HG03342 (cell line): ENCODE data around the gene PMVK.
"Not testable (repeated sequence)": the region's sequence is repeated elsewhere in the genome, so short reads cannot be mapped to it uniquely, and the experiment has no call there.

Experiments used
- ATAC-seq: cut with Tn5 transposase; IDR thresholded peaks from one replicate; pipeline ENCODE4 v1.9.1; 2021; ENCODE audit warnings: mild to moderate bottlenecking, moderate library complexity; ENCODE audit not compliant: unreplicated experiment

Gene PMVK

GRCh38 chr1:154936555-154937084 is at the start of gene PMVK:
PMVK (minus strand) TSS chr1:154936719; CDS start chr1:154936685, 34 bp downstream.
- ATAC-seq, result peak; percentile 68

GRCh38 chr1:154983776-154984466 is 47.4 kb upstream of the PMVK start:
- no peak for ATAC-seq

GRCh38 chr1:154982897-154983648 is 46.6 kb upstream of the PMVK start, which contains the start of gene FLAD1:
FLAD1 (plus strand) TSS chr1:154983344; CDS start chr1:154983695, 351 bp downstream.
- ATAC-seq, result peak; percentile 98

- ATAC-seq, result no peak
Observed at GRCh38 chr1:154982341-154982740, 45.8 kb upstream of the PMVK start.

GRCh38 chr1:154978360-154978759 is 41.8 kb upstream of the PMVK start:
- no peak for ATAC-seq

GRCh38 chr1:154977762-154978161 is 41.2 kb upstream of the PMVK start:
- not testable (repeated sequence) for ATAC-seq

GRCh38 chr1:154975409-154976059 is 39.0 kb upstream of the PMVK start:
- ATAC-seq, result no peak

- peak; percentile 29 for ATAC-seq
Observed at GRCh38 chr1:154974808-154975408, 38.4 kb upstream of the PMVK start.

GRCh38 chr1:154974102-154974807 is 37.7 kb upstream of the PMVK start, which contains the start of gene CKS1B:
CKS1B (plus strand) TSS chr1:154974681; CDS start chr1:154974746, 65 bp downstream.
- peak; percentile 71 for ATAC-seq

- ATAC-seq, result peak; percentile 15
Observed at GRCh38 chr1:154973344-154974101, 37.0 kb upstream of the PMVK start.

- ATAC-seq, result no peak
Observed at GRCh38 chr1:154972517-154973343, 36.2 kb upstream of the PMVK start.

- ATAC-seq, result no peak
Observed at GRCh38 chr1:154972213-154972516, 35.6 kb upstream of the PMVK start.

GRCh38 chr1:154971341-154971998 is 35.0 kb upstream of the PMVK start:
- no peak for ATAC-seq

- ATAC-seq, result peak; percentile 27
Observed at GRCh38 chr1:154970631-154971340, 34.3 kb upstream of the PMVK start, which contains the start of gene SHC1. SHC1 (minus strand) TSS chr1:154970747; CDS start chr1:154970526, 221 bp downstream.

- no peak for ATAC-seq
Observed at GRCh38 chr1:154969860-154970452, 33.4 kb upstream of the PMVK start.

GRCh38 chr1:154969246-154969645 is 32.7 kb upstream of the PMVK start:
- no peak for ATAC-seq

GRCh38 chr1:154968731-154969130 is 32.2 kb upstream of the PMVK start:
- no peak for ATAC-seq
